GDM1 (cell line): ENCODE data around the gene LRATD1.

Experiments
- DNase-seq: peaks from one replicate; lab custom pipeline; 2025; lab: John Stamatoyannopoulos, UW

LRATD1 gene

DNA sequence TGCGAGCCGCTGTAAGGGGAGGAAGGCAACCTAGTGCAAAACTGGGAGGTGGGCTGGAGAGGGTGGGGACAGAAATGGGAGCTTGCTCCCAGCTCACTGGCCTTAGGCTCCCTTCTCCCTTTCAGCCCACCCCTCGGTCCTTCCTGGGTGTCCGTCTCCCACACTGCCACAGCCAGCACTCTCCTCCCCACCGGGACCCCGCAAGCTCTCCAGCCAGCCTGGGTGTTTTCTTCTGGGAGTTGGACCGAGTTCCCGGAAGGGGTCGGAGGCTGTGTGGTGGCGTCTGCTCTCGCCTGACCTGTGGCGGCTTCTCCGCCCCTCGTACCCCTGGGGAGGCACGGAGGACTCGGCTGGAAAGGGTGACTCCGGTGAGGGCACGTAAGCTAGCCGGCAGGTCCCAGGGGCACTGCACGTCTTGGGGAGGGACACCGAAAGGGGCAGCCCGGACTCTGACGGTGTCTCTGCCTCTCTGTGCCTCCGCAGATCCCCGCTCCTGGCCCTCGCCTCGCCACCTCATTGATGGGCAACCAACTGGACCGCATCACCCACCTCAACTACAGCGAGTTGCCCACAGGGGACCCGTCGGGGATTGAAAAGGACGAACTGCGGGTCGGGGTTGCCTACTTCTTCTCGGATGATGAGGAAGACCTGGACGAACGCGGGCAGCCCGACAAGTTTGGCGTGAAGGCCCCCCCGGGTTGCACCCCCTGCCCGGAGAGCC is 1.1 kb downstream of the LRATD1 start:
- no peak for DNase-seq

DNA sequence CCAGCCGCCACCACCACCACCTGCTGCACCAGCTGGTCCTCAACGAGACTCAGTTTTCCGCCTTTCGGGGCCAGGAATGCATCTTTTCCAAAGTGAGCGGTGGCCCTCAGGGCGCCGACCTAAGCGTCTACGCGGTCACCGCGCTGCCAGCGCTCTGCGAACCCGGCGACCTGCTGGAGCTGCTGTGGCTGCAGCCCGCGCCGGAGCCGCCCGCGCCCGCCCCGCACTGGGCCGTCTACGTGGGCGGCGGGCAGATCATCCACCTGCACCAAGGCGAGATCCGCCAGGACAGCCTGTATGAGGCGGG is 1.6 kb downstream of the LRATD1 start:
- DNase-seq = no peak

DNA sequence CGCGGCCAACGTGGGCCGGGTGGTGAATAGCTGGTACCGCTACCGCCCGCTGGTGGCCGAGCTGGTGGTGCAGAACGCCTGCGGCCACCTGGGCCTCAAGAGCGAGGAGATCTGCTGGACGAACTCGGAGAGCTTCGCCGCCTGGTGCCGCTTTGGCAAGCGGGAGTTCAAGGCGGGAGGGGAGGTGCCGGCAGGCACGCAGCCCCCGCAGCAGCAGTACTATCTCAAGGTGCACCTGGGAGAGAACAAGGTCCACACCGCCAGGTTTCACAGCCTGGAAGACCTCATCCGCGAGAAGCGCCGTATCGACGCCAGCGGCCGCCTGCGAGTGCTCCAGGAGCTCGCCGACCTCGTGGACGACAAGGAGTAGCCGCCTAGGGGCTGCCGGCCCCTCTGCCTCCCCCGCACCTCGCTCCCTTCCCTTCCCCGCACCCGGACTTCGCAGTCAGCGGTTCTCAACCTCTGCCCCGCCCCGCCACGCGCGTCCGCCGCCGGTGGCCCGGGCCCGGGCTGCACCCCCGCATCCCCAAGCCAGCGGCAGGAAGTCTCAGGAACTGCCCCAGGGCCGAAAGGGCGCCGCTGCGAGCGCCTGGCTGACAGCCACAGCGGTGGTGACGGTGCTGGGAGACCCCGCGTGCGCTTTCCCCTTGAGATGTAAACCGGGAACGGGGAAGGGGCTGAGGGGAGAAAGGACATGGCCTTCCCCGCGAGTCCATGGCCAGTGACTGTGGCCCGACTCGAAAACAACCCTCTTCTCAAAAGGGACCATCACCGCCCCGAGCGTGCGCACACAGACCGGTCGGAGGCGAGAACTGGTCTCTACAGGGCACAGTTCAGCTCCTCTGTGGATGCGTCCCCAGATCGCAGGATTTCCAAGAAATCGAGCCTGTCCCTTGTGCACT is 2.2 kb downstream of the LRATD1 start:
- no peak for DNase-seq

DNA sequence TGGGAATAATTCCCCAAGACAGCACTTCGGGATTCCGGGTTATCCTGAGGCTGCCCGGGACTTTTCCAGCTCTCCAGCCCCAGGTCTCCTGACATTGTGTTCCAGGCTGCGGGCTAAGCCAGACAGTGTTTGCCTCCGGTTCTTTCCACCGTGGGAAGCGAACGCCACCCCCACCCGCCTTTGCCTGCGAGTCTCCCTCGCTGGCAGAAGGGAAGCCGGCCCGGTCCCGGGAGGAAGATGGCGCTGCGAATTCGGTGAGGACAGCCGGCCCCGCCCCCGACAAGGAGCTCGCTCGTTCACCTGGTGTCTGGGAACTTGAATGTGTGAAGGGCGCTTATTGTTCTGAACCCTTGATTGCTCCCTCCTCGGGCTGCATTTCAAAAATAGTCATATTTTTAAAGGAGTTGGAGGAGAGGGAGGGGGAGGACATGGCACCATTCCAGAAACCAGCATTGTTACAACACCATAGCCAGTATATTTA is 2.9 kb downstream of the LRATD1 start:
- no peak for DNase-seq

DNA sequence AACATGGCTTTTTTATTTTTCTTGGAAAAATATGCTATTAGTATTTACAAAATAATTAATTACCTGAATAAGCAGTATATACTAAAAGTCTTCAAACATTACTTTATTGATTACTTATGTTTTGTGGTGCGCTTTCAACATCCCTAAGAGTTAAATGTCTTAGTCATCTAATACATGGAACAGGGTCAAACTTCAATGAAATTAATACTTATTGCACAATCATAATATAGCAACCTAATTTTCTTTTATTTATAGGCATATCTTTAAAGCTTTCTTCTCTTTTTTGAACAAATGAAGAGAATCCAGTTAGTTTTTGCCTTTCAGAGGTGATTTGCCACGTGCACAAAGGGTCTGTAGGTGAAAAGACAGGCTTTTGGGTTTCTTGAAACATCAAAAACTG is 6.0 kb downstream of the LRATD1 start:
- no peak for DNase-seq

DNA sequence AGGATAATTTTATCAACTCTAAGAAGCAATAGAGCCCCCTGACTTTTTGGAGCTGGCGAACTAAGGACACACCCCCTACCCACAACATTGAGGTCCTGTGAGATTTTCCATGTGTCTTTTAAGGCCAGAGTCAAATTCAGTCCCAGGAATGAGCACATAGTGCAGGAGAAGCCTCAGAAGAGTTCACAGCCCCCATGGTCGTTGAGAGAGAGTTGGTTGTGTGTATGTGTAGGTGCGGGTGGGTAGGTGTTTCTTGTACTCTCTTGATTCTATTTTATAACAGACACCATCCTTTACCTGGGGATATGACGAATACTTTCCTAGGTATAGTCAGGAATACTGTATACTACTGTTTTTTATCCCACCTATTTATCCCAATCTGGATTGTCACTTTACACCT is 8.6 kb downstream of the LRATD1 start:
- no peak for DNase-seq

DNA sequence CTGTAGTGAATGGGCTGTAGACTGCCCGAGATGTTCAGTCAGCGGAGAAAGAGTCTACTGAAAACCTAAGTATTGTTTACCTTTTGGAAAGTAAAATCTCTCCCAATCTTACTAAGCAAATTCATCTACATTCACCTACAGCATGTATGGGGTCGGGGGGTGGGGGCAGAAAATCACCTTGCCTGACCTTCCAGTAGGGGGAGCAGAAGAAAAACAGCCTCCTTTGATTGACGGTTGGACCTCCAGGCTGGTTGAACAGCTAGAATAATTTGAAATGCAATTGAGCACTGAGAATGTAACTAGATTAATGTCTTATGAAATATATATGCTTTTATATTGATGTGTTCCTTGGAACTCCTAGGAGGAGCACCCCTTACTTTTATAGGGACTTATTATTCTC is 10.0 kb downstream of the LRATD1 start:
- DNase-seq = no peak

DNA sequence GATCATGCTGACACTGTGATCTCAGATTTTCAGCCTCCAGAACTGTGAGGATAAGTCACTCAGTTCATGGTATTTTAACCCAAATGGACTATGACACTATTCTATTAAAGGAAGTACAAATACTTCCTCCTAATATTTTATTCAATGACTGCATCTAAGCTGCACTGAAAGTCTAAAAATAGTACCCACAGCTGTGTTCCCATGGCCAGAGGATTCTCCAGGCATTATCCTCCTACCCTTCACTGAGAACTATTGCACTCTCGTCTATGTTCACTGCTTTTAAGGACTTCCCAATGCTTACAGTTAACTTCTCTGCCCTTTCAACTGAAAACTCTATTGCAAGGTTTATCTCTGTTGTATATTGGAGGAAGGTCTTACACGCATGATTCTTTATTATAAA is 15.2 kb downstream of the LRATD1 start:
- DNase-seq = no peak

DNA sequence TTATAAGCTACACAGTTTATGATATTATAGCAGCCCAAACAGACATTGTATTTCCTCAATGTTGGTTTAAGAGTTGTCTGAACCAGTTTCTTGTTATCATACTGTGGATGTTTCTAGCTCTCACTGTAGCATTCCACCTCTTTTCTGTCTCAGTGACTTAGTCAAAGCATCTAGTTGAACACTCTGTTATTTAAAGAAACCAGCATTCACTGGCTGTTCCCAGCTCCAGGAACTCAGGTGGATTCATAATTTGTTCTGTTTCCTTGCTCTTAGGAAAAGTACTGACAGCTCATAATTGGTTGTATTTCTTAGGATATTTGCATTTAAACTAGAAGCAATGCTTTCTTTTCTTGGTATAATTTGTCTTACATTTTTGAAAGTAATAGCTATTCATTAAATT is 17.5 kb downstream of the LRATD1 start:
- no peak for DNase-seq

DNA sequence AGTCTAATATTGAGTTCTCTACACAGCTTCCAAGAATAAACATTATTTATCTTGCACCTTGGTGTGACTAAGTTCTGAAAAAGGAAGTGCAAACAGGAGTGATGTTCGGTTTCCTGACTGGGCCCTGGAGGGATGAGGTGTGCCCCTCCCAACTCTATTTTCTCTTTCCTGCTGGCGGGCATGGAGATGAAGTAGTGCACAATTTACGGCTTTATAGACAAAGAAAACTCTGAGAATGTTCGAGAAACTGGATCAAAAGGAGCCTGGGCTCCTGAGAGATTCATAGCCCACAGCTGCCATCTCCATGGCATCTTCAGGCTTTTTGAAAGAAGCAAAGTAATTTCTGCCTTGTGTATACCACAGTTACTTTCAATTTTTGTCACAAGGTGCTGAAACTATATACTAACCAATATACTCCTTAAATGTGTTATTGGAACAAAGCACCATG is 22.3 kb downstream of the LRATD1 start:
- no peak for DNase-seq

DNA sequence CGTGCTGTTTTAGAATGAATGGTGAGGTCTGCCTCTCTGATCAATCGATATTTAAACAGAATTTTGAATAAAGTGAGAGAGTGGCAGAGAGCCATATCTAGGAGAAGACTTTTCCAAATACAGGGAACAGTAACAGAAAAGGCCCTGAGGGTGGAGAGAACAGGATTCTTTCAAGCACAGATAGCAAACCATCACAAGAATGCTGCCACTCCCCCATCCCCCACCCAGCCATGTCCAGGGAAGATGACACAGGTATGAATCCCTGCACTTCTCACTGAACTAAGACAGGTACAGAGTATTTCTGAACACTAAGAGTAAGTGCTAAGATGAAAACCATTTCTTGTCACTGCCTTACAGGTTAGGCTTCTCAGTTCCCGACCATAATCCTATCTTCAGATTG is 23.6 kb downstream of the LRATD1 start:
- DNase-seq = no peak

DNA sequence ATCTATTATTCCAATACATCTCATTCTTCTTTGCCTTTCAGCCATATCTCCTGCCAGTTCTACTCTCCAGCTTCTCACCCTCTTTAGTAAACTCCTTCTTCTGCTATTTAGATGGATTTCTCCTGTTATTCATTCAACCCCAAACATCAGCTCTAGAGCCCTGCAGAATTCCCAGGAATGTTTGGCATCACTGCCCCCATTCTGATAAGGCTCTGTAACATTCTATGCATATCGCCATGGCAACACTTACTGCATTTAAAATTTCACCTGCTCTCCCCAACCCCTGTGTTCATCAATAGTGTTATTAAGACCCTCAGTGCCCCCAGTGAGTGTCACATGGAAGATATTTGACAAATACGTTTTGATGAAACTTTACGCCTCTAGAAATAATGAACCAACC is 28.6 kb downstream of the LRATD1 start:
- no peak for DNase-seq

DNA sequence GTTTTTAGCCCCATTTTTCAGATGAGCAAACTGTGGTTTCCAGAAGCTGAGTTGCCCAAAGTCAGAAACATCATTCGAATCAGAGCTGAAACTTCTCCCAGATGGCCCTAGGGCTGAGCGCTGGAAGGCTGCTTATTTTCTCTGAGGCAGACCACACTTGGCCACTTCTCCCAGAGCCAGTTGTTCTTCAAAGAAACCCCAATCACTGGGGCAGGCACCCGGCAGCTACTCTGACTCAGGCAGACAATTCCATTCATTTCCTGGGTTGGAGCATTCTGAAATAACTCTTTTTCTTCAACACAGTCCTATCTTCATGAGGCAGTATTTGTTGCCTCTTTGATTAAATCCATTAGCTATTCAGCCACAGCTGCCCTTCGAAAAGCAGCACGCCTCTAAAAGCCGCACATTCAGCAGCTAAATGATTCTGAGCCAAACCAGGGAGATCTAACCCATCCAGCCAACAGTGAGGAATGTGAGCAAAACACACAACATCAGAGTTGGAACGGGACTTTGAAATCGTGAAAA is 40.9 kb downstream of the LRATD1 start:
- DNase-seq = no peak

DNA sequence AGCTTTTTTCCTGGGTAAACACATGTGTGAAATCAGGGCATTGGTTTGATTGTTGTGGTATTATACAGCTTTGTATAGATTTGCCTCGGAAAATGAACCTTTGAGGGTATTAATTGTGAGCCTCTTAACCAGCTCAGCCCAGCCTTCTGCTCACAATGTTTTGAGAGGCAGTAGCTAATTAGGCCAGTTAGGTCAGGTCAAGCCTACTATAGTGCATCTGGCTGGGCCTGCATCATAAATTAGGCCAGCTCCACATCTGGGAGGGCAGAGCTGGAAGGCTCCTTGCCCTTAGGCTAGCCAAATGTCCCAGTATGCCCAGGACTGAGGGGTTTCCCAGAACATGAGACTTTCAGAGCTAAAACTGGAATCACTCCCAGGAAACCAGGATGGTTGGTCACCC is 43.0 kb downstream of the LRATD1 start:
- no peak for DNase-seq

DNA sequence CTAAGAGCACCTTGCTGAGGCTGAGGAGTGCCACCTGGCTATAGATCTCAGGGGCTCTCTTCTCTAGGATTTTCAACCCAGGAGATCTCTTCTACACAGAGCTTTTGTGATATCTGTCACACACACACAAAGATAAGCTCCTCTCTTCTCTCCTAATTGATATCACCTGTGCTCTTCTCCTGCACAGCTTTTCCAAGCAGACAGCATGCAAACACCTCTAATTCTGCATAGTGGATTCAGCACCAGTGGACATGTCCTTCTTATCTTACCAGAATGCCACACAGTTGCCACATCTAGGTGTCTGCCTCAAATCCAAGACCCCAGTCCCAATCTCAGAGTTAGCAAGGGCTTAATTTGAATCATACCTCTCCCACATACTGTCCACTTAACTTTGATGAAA is 43.9 kb downstream of the LRATD1 start:
- no peak for DNase-seq

DNA sequence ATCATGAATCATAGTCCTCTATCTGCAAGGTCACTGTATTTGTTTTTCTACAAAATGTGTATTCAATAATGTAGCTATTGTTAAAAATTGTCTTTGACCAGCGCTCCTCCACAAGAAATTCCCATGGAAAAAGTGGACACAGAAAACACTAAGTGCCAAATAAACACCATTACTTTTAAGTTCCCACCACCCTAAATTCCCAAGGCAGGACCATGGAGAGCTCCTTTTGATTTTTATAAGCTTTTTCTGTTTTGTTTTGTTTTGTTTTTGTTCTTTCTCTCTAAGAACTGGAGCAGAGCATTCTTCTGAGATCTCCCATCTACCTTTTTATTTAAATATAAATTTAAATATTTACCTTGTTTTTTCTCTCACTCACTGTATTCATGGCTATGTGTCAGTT is 44.5 kb downstream of the LRATD1 start:
- DNase-seq = no peak

DNA sequence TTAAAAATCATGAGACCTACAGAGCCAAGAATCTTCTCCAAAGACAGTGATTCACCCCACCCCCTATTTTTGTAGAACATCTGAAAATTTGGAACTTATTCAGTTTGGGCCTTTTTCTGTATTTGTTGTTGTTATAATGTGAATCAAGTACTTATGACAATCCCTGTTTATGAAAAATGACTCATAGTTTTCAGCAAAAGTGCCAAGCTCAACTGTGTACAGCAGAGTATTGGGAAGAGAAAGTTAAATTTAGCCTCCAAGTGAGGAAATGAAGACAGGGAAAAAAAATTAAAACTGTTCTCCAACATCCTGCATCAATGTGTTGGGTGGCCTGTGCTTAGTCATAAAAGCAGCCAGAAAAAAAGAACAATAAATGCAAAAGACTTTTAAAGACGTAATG is 46.2 kb downstream of the LRATD1 start:
- no peak for DNase-seq

DNA sequence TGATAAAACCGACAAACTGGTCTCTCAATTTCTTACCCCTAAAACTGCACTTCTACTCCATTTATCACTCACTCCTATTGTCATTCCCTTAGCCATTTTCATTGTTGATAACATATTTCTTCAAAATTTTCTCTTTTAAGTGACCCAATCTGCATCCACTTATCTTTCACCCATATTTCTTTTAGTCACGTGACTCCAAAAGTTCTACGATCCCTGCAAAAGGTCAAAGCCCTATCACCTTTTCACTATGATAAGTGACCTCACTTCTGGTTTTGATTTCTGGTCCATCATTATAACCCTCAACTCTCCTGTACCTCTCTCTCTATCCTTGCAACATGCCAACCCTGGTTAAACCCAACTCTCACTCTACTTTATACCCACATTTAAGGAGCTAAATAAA is 49.1 kb downstream of the LRATD1 start:
- DNase-seq = no peak
